CD14-positive monocyte (primary cell): ENCODE results near the gene ULBP2. TPM values are rescaled to one million over a fixed set of nuclear protein-coding genes. Genes with fewer than 3 reads are reported as not detected.

Experiments
- DNase-seq, 3 donors: peaks; one replicate each; pipeline ENCODE4 v3.0.0-alpha.2; 2011 to 2022
- H2AFZ ChIP-seq: 2 replicates; pipeline ENCODE4 v1.6.0; 2012; ENCODE audit warnings: mild to moderate bottlenecking, low read depth, low read length, inconsistent platforms; ENCODE audit not compliant: insufficient read depth, poor library complexity, severe bottlenecking
- H3K27ac ChIP-seq, 2 donors: 1 replicate in 1 of 2; 2 replicates in 1 of 2; pipeline ENCODE4 v1.5.1; 2012 to 2013; ENCODE audit warnings: low read length in 2 of 2, control low read depth in 1 of 2, inconsistent platforms in 1 of 2, low read depth in 1 of 2, mild to moderate bottlenecking in 1 of 2
- H3K27me3 ChIP-seq, 2 donors: one replicate each; pipeline versions ENCODE4 v1.6.0 to v1.6.1; 2011 to 2013; ENCODE audit warnings: low read length in 2 of 2; ENCODE audit not compliant: control insufficient read depth in 2 of 2, insufficient read depth in 2 of 2
- H3K36me3 ChIP-seq, 2 donors: replicated peaks in 1 of 2; 1 replicate in 1 of 2; 2 replicates in 1 of 2; pipeline versions ENCODE4 v1.5.1 to v1.6.1; 2012 to 2013; ENCODE audit warnings: low read length in 2 of 2, control low read depth in 1 of 2, inconsistent platforms in 1 of 2, mild to moderate bottlenecking in 1 of 2; ENCODE audit not compliant: insufficient read depth in 2 of 2, control insufficient read depth in 1 of 2
- H3K4me1 ChIP-seq, 2 donors: 1 replicate in 1 of 2; 2 replicates in 1 of 2; pipeline versions ENCODE4 v1.5.1 to v1.6.1; 2012 to 2013; ENCODE audit warnings: low read length in 2 of 2, control low read depth in 1 of 2, inconsistent platforms in 1 of 2, mild to moderate bottlenecking in 1 of 2, moderate library complexity in 1 of 2; ENCODE audit not compliant: insufficient read depth in 2 of 2, control insufficient read depth in 1 of 2
- H3K4me2 ChIP-seq: replicated peaks from 2 replicates; pipeline ENCODE3; 2012; ENCODE audit warnings: low read length, moderate library complexity, mild to moderate bottlenecking; ENCODE audit not compliant: poor library complexity, severe bottlenecking; ENCODE audit errors: extremely low read depth
- H3K4me3 ChIP-seq, 3 experiments: fragments of 200-600 bp in 1 of 3; sonication (generic) in 1 of 3; replicated peaks in 1 of 3; 1 replicate in 2 of 3; 2 replicates in 1 of 3; pipeline ENCODE4 v1.5.1; 2011 to 2013; ENCODE audit warnings: low read length in 3 of 3, mild to moderate bottlenecking in 3 of 3, control low read depth in 2 of 3, low read depth in 2 of 3, inconsistent platforms in 1 of 3, moderate library complexity in 1 of 3
- H3K79me2 ChIP-seq: 2 replicates; pipeline ENCODE4 v1.6.0; 2012; ENCODE audit warnings: mild to moderate bottlenecking, control low read depth, inconsistent platforms, low read length, moderate library complexity; ENCODE audit not compliant: insufficient read depth
- H3K9ac ChIP-seq: 2 replicates; pipeline ENCODE4 v1.6.0; 2017; ENCODE audit warnings: low read length, mild to moderate bottlenecking; ENCODE audit not compliant: insufficient read depth, poor library complexity, severe bottlenecking
- H3K9me3 ChIP-seq, 2 donors: replicated peaks in 1 of 2; 1 replicate in 1 of 2; 2 replicates in 1 of 2; pipeline versions ENCODE4 v1.5.1 to v1.6.1; 2012 to 2013; ENCODE audit warnings: low read length in 2 of 2, control low read depth in 1 of 2; ENCODE audit not compliant: control insufficient read depth in 1 of 2, insufficient read depth in 1 of 2
- H4K20me1 ChIP-seq: 2 replicates; pipeline ENCODE4 v1.6.0; 2012; ENCODE audit warnings: mild to moderate bottlenecking, low read length, control low read depth, moderate library complexity; ENCODE audit not compliant: insufficient read depth
- H3K27ac Mint-ChIP-seq, 7 donors: one replicate each; pipeline ENCODE4 v1.8.0; 2020; ENCODE audit warnings: mild to moderate bottlenecking in 7 of 7, mixed read lengths in 7 of 7, moderate library complexity in 6 of 7, inconsistent platforms in 2 of 7
- H3K27me3 Mint-ChIP-seq, 3 donors: one replicate each; pipeline ENCODE4 v1.8.0; 2021 to 2022; ENCODE audit warnings: low read depth in 3 of 3, mild to moderate bottlenecking in 3 of 3, mixed read lengths in 3 of 3, moderate library complexity in 3 of 3, inconsistent platforms in 1 of 3
- H3K36me3 Mint-ChIP-seq, 2 donors: one replicate each; pipeline ENCODE4 v1.8.0; 2020; ENCODE audit warnings: mixed read lengths in 2 of 2, inconsistent platforms in 1 of 2, mild to moderate bottlenecking in 1 of 2
- H3K4me1 Mint-ChIP-seq: one replicate; pipeline ENCODE4 v1.8.0; 2020; ENCODE audit warnings: mild to moderate bottlenecking, mixed read lengths
- H3K4me3 Mint-ChIP-seq, 2 donors: one replicate each; pipeline ENCODE4 v1.8.0; 2020; ENCODE audit warnings: mild to moderate bottlenecking in 2 of 2, mixed read lengths in 2 of 2, moderate library complexity in 1 of 2
- H3K9me3 Mint-ChIP-seq, 7 donors: one replicate each; pipeline ENCODE4 v1.8.0; 2020 to 2022; ENCODE audit warnings: mixed read lengths in 7 of 7, mild to moderate bottlenecking in 6 of 7, moderate library complexity in 6 of 7, inconsistent platforms in 2 of 7
- WGBS: methylation state at CpG from one replicate; pipeline ENCODE4 v1.1.5; 2013; ENCODE audit warnings: missing lambda C conversion rate; ENCODE audit not compliant: insufficient coverage; 5-methylcytosine and 5-hydroxymethylcytosine counted together
- intact Hi-C, 2 donors: fragments of 100-400 bp; cut with micrococcal nuclease; formaldehyde crosslinking; loops; one replicate each; pipeline versions ENCODE4 v1.15.0 to v1.15.1; 2023
- polyA plus RNA-seq, 3 donors: library from polyadenylated mRNA; depleted of rRNA in 1 of 3; unstranded in 2 of 3; stranded (reverse) in 1 of 3; fragments of 300-500 nt in 2 of 3; fragments of >200 nt in 1 of 3; fragmentation: Illumina TruSeq in 2 of 3; gene quantifications; 1 replicate in 2 of 3; 2 replicates in 1 of 3; pipeline ENCODE4 v1.2.3, GENCODE V29; 2012 to 2021
- TF ChIP-seq, protein P1 (sequence below): fragments of 200-600 bp; IDR thresholded peaks from one replicate; pipeline ENCODE4 v1.8.0; 2022; ENCODE audit warnings: antibody characterized with exemption, mild to moderate bottlenecking

ULBP2 gene
- polyA plus RNA-seq, 3 donors: 0.31 to 0.49 TPM; not detected in 1

GRCh38 chr6:149995971-149996370 lies 54.2 kb downstream of the ULBP2 start:
- peaks cover 4% of the 10 kb centered on the region for H3K4me1 Mint-ChIP-seq
- H3K79me2 ChIP-seq: no peaks in the 10 kb centered on the region
- no peak overlapping the region for H3K9ac ChIP-seq
- H3K27me3 ChIP-seq: peaks cover 40 to 74% of the 10 kb centered on the region in 2 donors
- H3K4me3 Mint-ChIP-seq: no peak overlapping the region
- intact Hi-C loops: no loop called here
- peaks cover 53 to 64% (median 56%) of the 10 kb centered on the region in 3 donors for H3K27me3 Mint-ChIP-seq
- no peak overlapping the region for H3K4me3 ChIP-seq
- WGBS: 68% methylated on average over 2 of the region's 7 CpGs
- no peak overlapping the region for H2AFZ ChIP-seq
- no peak overlapping the region for H3K4me2 ChIP-seq
- H3K36me3 Mint-ChIP-seq: no peaks in the 10 kb centered on the region
- H3K27ac ChIP-seq: no peak overlapping the region
- H3K4me1 ChIP-seq: peaks cover 2 to 3% of the 10 kb centered on the region in 2 donors
- DNase-seq: no peak
- peaks cover 0 to 10% of the 10 kb centered on the region in 2 donors for H3K9me3 ChIP-seq
- H4K20me1 ChIP-seq: no peaks in the 10 kb centered on the region
- no peaks in the 10 kb centered on the region for H3K36me3 ChIP-seq
- H3K9me3 Mint-ChIP-seq: peaks cover 0 to 8% (median 2%) of the 10 kb centered on the region in 7 donors
- TF ChIP-seq, protein P1, sequence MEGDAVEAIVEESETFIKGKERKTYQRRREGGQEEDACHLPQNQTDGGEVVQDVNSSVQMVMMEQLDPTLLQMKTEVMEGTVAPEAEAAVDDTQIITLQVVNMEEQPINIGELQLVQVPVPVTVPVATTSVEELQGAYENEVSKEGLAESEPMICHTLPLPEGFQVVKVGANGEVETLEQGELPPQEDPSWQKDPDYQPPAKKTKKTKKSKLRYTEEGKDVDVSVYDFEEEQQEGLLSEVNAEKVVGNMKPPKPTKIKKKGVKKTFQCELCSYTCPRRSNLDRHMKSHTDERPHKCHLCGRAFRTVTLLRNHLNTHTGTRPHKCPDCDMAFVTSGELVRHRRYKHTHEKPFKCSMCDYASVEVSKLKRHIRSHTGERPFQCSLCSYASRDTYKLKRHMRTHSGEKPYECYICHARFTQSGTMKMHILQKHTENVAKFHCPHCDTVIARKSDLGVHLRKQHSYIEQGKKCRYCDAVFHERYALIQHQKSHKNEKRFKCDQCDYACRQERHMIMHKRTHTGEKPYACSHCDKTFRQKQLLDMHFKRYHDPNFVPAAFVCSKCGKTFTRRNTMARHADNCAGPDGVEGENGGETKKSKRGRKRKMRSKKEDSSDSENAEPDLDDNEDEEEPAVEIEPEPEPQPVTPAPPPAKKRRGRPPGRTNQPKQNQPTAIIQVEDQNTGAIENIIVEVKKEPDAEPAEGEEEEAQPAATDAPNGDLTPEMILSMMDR: no peak
- H3K27ac Mint-ChIP-seq: no peak overlapping the region

Other genes with a start within 250 kb of the ULBP2 start
- 10 to 100 TPM in 2 of 3 donors, 1 to 10 TPM in 1; 5.2 to 10.3 (median 10.1) TPM for gene LATS1, start 223.9 kb upstream of the ULBP2 start, polyA plus RNA-seq
- gene NUP43, start 195.5 kb upstream of the ULBP2 start, polyA plus RNA-seq: 1 to 10 TPM; 4.5 to 7.2 (median 6.9) TPM
- gene PCMT1, start 192.3 kb upstream of the ULBP2 start, polyA plus RNA-seq: 100 to 1,000 TPM in 2 of 3 donors, 10 to 100 TPM in 1; 84.8 to 315 (median 262) TPM
- under 1 TPM; 0.20 to 0.41 (median 0.32) TPM for gene LRP11, start 77.7 kb upstream of the ULBP2 start, polyA plus RNA-seq
- gene RAET1E, start 43.9 kb upstream of the ULBP2 start, polyA plus RNA-seq: not detected
- not detected for gene RAET1G, start 18.9 kb upstream of the ULBP2 start, polyA plus RNA-seq
- under 1 TPM; 0.06 to 0.79 (median 0.09) TPM for gene ULBP1, start 21.9 kb downstream of the ULBP2 start, polyA plus RNA-seq
- not detected for gene RAET1L, start 83.5 kb downstream of the ULBP2 start, polyA plus RNA-seq
- under 1 TPM in 1 of 3 donors, not detected in 2; 0.08 TPM for gene ULBP3, start 127.1 kb downstream of the ULBP2 start, polyA plus RNA-seq
- under 1 TPM in 1 of 3 donors, not detected in 2; 0.11 TPM for gene PPP1R14C, start 201.0 kb downstream of the ULBP2 start, polyA plus RNA-seq